NCI-H187 (cell line): Measurements from ENCODE around the gene KATNIP.

Source experiments
- DNase-seq, 2 experiments: peaks; one replicate each; lab custom pipeline; 2025; lab: John Stamatoyannopoulos, UW

KATNIP gene

GRCh38 chr16:27583634-27584033 lies 33.7 kb downstream of the KATNIP start:
- no peak for DNase-seq

DNA sequence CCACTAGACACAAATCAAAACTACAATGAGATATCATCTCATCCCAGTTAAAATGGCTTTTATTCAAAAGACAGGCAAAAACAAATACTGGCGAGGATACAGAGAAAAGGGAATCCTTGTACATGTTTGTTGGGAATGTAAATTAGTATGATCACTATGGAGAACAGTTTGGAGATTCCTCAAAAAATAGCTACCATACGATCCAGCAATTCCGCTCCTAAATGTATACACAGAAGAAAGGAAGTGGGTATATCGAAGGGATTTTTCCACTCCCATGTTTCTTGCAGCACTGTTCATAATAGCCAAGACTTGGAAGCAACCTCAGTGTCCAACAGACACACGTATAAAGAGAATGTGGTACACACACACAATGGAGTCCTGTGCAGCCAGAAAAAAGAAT lies 35.3 kb downstream of the KATNIP start:
- DNase-seq = no peak

DNA sequence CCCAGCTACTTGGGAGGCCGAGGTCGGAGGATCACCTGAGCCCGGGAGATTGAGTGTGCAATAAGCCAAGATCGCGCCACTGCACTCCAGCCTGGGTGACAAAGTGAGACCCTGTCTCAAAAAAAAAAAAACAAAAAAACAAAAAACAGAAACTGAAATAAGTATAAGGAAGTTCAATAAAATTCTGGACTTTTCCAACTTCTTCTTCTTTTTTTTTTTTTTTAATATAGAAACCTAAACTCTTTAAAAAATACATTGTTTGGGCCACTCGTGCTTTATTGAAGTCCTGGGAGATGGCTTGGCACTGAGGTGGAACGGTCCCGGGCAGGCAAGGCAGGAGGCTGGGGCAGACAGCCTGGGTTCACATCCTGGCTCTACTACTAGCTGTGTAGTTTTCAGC lies 36.8 kb downstream of the KATNIP start:
- no peak for DNase-seq

DNA sequence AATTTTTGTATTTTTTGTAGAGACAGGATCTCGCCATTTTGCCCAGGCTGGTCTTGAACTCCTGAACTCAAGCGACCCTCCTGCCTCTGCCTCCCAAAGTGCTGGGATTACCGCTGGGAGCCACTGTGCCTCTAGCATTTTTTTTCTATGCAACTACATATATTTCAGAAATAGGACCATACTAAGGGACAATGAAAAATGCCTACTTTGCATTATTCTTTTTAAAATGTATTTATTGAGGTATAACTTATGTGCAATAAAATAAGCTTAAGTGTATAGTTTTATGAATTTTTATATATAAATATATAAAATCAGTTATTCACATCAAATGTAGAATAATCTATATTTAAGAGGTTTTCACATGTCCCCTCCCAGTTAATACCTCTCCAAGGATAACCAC lies 38.1 kb downstream of the KATNIP start:
- no peak for DNase-seq

DNA sequence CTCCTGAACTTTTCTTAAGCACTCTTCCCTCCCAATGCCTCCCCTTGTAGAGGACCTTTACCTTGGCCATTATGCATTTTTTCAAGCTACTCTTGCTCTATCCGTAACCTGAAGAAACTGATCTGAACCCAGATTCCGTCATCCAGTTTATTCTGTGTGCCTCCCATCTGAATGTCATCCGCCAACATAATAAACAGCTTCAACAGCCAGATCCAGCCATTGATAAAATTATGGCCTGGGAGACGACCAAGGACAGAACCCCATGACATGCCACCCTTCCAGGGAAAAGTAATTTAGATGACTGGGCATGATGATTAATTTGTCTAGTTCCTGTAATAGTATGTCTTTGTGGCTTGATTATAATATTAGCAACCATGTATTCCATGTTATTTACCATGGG lies 41.9 kb downstream of the KATNIP start:
- no peak for DNase-seq

DNA sequence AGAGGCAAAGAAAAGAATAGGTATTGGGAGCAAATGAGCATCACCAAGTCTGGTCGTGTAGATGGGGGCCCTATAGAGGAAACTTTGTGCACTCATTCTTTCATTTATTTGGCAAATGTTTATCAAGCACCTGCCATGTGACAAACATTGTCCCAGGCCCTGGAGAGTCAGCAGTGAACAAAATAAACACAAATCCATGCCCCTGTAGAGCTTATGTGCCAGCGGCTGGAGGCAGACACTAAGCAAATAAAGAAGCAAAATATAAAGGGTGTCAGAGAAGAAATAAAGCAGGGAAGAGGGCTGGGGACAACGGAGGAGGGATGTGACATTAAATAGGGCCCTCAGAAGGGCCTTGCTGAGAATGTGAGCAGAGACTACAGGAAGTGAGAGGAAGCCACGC lies 45.5 kb downstream of the KATNIP start:
- DNase-seq = no peak

GRCh38 chr16:27595993-27596392 lies 46.0 kb downstream of the KATNIP start:
- no peak for DNase-seq

DNA sequence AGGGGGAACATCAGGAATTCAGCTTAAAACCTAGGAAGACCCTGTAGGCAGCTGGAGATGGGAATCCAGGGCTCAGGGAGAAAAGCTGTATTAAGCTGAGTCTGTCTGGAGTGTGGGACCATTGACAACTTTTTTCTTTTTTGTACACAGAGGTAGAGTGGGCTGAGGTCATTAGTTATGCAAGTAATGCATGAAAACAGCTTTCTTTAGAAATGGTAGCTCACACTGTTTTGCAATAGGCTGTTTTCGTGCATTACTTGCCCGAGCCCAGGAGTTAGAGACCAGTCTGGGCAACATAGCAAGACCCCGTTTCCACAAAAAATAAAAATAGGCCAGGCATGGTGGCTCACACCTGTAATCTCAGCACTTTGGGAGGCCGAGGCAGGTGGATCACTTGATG lies 46.5 kb downstream of the KATNIP start:
- no peak for DNase-seq

DNA sequence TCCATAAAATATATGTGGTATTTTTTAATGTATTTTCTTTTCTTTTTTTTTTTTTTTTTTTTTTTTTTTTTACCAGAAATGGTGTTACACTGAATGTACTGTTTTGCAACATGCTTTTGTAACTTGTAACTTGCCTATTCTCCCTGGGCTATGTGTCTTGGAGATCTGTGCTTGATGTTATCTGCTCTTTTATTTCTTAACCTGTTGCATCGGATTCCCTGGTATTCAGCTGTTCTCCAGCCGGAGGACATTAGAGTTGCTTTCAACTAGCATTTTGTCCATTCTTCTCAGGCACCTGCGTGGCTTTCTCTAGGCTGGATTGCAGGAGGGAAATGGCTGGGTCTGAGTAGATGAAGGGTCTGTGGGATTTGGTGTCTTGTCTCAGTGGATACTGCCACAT lies 47.4 kb downstream of the KATNIP start:
- DNase-seq = no peak

GRCh38 chr16:27598220-27598619 lies 48.3 kb downstream of the KATNIP start:
- no peak for DNase-seq

- no peak for DNase-seq
These were observed 49.1 kb downstream of the KATNIP start for GRCh38 chr16:27598931-27599565.

DNA sequence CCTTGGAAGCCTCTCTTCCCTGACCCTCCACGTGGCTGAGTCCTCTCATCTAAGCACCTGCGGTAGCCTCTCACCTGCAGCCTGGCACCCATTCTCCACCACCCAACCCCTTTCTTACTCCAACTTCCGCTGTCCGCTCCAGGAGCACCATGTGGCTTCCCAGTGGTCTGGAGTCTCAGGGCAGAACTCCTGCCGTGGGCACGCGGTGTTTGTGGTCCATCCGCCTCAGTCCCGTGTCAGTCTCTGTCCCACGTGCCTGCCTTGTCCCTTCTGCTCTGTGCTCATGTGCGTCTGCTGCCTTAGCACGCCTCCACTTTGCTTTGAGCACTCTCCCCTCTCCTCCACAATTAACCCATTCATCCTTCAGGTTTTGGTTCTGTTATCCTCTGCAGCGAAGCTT lies 49.7 kb downstream of the KATNIP start:
- DNase-seq = no peak
